ENCODE data around the gene ZMYM2.

- TF ChIP-seq CTCF (IDR thresholded peaks at IDR 0.05) (no peak), POLR2A (IDR thresholded peaks at IDR 0.05) (no peak)
Measured at GRCh38 chr13:20016649-20017364, 58.3 kb downstream of the ZMYM2 start.
